Left forelimb (tissue), 1 donor: Measurements from ENCODE around the gene MRPS11.
"Not testable (repeated sequence)": the region's sequence is repeated elsewhere in the genome, so short reads cannot be mapped to it uniquely, and the experiment has no call there.

ENCODE experiments used
- DNase-seq: peaks from one replicate; pipeline ENCODE4 v3.0.0-alpha.2; 2018; ENCODE audit warnings: low spot score

Gene MRPS11

DNA sequence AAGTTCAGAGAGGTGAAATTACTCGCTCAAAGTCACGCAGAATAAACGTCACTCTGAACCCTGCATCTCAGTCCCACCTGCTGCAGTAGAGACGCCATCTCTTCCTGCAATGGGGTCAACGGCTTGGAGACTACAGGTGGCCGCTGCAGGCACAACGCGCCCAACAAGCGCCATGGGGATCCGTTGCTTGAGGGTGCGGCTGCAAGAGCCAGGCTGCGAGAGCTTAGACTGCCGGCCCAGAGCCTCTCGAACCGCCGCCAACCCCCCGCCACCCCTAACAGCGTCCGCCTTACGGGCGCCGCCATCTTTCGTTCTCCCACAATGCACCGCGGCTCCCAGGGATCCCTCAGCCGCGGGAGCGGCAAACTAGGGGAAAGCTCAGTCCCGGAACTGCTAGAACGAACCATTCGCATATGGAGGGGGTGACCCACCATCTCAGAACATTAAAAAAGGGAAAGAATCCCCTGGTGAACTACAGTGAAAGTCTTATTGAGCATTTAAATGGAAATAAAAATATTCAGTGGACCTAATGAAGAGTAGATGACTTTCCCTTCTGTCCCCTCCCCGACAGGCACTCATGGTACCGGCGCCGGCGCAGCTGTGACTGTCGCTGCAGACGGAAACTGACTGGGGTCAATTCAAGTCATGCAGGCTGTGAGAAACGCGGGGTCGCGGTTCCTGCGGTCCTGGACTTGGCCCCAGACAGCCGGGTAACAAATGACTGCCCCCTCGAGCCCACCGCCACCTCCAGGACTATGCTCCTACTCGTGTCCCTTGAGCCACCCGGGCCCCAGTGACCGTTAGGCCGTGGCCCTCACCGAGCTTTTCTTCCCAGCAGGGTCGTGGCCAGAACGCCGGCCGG, at the start of gene MRPS11, which contains the start of gene MRPL46:
MRPS11 (plus strand) TSS at position 636 of the 862 bp plus-strand sequence; CDS start at position 646, 10 bp downstream.
MRPL46 (minus strand) TSS at position 316 of the 862 bp plus-strand sequence; CDS start at position 305, 11 bp downstream.
- DNase-seq = peak; percentile 93

- DNase-seq = no peak
Measured at GRCh38 chr15:88419830-88420229, 47.7 kb upstream of the MRPS11 start.

DNA sequence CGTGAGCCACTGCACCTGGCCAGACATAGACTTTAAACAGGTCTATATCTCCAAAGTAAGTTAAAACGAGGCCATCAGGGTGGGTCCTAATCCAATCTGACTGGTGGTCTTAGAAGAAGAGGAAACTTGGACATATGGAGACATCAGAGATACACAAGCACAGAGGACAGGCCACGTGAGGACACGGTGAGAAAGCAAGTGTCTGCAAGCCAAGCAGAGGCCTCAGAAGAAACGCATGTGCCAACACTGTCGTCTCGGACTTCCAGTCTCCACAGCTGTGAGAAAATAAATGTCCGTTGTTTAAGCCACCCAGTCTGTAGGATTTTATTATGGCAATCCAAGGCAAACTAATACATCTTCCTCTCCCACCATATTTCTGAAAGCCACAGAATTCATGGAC, 44.2 kb upstream of the MRPS11 start:
- DNase-seq = no peak

DNA sequence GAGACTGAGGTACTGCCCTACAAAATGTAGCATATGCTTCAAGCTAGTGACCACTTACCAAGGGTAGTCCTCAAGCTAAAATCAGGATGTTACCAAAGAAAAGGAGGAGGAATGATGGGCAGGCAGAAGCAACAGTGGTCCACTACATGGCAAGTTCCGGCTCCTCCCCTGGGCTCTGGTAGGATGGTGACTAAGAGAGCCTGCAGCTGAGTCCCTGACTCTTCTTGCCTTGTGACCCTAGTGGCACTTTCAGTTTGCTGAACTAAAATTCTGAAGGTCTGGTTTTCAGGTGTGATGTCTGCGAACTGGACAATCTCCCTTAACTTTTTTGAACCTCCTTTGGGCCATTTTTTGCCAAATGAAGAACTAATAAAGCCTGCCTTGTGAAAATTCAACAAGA, 41.2 kb upstream of the MRPS11 start:
- DNase-seq = no peak

GRCh38 chr15:88428053-88428452, 39.5 kb upstream of the MRPS11 start:
- no peak for DNase-seq

DNA sequence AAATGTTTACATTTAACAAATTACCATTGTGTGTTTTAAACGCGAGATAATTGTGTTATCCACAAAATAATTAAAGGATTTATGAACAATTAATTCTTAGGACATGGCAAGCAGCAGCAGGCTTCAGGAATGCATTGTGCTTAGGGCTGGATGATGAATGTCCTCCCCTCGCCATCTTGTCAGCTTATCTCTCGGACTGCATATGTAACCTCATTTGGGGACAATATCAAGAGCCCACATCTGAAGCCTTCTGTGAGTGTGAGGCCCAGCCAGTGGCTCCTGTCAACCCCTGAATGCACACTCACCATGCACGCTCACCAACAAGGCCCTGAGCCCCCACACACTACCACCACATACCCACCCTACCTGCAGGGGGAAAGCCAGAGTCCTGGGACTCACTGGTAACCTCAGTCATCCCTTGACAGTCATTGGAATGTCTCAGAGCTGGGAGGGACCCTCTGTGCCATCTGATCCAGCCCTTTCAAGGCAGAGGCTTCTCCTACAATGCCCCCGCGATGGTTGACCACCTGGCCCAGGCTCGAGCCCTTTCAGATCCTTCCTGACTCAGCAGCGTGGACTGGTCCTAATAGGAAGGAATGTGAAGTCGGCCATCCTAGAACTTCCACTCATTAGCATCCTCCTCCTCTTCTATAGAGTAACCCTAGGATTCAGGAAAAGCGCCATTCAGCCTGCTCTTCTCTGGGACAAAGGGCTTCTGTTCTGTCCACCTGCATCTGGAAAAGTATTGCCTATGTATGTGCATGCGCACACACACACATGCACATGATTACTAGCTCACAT, 38.5 kb upstream of the MRPS11 start:
- DNase-seq = no peak

- DNase-seq = no peak
Measured at GRCh38 chr15:88430051-88430450, 37.5 kb upstream of the MRPS11 start.

- no peak for DNase-seq
Measured at GRCh38 chr15:88431441-88431840, 36.1 kb upstream of the MRPS11 start.

DNA sequence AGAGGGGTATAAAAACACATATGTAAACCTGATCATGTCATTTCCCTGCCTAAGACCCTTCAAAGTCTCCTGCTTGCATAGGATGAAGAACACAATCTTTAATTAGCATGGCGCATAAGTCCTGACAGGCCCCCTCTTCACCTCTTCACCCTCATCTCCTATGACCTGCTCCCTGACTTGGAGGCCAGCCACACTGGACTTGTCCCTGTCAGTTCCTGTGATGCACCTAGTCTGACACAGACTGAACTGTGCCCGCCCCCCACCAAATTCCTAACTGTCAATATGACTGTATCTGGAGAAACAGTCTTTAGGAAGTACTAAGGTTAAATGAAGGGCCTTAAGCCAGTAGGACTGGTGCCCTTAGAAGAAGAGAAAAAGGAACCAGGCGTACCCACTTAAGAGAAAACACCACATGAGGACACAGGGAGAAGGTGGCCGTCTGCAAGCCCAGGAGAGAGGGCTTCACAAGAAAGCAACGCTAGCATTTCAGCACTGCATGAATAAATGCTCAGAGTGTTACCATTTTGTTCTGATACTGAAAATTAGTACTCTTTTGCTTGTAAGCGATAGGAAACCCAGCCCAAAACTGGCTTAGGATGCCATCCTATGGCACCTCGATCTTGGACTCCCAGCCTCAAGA, 34.3 kb upstream of the MRPS11 start:
- DNase-seq = no peak

GRCh38 chr15:88434106-88434505, 33.4 kb upstream of the MRPS11 start:
- not testable (repeated sequence) for DNase-seq

DNA sequence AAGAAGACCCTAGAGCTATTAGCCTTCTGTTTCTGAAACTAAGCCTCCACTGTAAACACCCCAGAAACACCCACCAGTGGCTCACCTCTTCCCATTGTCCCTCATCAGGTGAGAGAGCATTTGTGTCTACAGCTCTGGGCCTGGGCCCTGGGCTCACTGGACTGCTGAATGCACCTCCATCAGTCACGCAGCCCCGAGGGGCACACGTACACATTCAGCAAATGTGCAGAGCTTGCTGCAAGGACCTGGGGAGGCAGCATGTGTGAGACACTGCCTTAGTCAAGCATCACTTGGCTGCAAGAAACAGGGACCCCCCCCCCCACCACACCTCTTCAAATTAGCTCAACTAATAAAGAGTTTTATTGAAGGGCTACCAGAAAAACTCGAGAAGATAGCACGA, 29.3 kb upstream of the MRPS11 start:
- no peak for DNase-seq

DNA sequence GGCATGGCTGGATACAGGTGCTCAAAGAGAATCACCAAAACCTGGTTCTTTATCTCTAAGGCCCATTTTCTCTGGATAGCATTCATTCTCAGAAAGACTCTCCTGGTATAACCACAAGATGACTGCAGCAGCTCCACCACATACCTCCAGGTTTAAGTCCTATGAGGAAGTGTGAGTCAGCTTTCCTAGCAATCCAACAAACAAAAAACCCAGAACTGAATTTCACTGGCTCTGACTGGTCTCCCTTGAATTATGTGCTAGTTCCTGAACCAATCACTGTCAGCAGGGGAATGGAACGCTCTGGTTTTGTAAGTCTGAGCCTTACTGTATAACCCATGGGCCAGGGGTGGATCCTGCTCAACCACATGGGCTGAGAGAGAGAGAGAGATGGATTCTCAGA, 27.5 kb upstream of the MRPS11 start:
- no peak for DNase-seq

- no peak for DNase-seq
Measured at GRCh38 chr15:88441076-88441730, 26.3 kb upstream of the MRPS11 start.

- DNase-seq = no peak
Measured at GRCh38 chr15:88447206-88447605, 20.3 kb upstream of the MRPS11 start.

GRCh38 chr15:88447741-88448140, 19.8 kb upstream of the MRPS11 start:
- DNase-seq = no peak

DNA sequence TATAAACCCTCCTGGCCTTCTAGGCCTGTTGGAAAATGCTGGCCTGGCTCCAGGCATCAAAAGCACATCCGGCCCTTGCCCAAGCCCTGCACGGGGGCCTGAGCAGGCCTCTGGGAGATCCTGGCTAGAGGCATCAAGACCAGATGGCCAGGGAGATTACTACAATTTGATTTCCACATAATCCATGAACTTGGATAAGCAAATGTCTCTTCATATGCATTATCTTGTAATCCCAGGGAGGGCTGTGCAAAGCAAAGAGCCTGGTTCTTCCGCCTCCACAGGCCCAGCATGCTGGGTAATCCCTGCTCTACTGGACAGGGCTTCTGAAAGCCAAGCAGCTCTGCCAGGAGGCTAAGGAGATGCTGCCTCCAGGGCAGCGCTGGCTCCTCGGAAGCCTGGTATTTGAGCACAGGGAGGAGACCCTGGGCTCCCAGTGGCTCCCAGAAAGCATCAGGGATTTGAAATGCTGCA, 18.5 kb upstream of the MRPS11 start:
- no peak for DNase-seq

GRCh38 chr15:88449581-88449980, 17.9 kb upstream of the MRPS11 start:
- DNase-seq = no peak

DNA sequence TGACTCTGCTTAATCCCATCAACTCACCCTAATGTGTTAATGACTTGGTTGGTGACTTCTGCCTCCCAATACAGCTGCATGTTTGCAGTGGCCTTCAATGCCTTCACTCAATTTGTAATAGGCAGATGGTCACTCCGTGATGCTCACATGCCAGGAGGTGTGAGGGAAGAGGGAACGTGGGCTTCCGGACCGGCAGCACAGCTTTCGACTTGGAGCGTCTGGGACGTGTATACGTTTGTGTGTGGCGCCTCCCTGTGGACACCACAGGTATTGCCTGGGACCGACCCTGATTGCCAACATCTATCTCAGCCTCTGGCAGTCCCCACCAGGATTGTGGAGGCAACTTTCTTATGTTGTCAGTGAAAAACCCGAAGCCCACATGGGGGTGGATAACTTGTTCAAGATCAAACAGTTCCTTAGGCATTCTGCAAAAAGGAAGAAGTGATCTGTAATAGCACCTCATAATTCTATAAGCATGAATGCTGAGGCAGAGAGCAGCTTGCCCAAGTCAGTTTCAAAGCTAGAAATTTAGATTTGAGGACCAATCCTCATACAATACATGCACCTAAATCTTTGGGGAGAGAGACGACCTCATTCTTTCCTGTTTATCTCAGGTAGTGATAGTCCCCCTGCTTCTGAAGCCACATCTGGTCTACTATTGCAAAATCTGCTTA, 17.2 kb upstream of the MRPS11 start:
- DNase-seq = no peak

- DNase-seq = no peak
Measured at GRCh38 chr15:88453651-88454050, 13.9 kb upstream of the MRPS11 start.

GRCh38 chr15:88454236-88454635, 13.3 kb upstream of the MRPS11 start:
- no peak for DNase-seq
